HepG2 (cell line): ENCODE results near the gene NFATC3. TPM values are rescaled to one million over a fixed set of nuclear protein-coding genes. Genes with fewer than 3 reads are reported as not detected.
A peak's percentile ranks its signal among the peaks of the same experiment; 100 is the strongest.

ENCODE experiments used
- FUBP1 ChIP-seq: sonication (generic); formaldehyde crosslinking; IDR thresholded peaks from 2 replicates; pipeline ENCODE4 v1.5.1; 2020; ENCODE audit warnings: missing genetic modification reagents, mild to moderate bottlenecking, borderline replicate concordance
- HNF4A ChIP-seq: sonication (generic); formaldehyde crosslinking; IDR thresholded peaks from 2 replicates; pipeline ENCODE4 v1.4.0; 2020; ENCODE audit warnings: missing genetic modification reagents
- IKZF5 ChIP-seq: IDR thresholded peaks from 2 replicates; pipeline ENCODE4 v1.6.1; 2018; ENCODE audit warnings: missing genetic modification reagents, mild to moderate bottlenecking, missing compliant biosample characterization
- IRF1 ChIP-seq: sonication (generic); formaldehyde crosslinking; IDR thresholded peaks from 2 replicates; pipeline ENCODE4 v1.4.0; 2020; ENCODE audit warnings: low read depth, mild to moderate bottlenecking, missing genetic modification reagents
- MZF1 ChIP-seq: sonication (generic); formaldehyde crosslinking; IDR thresholded peaks from 2 replicates; pipeline ENCODE4 v1.8.1; 2023; ENCODE audit warnings: mild to moderate bottlenecking, missing genetic modification reagents, borderline replicate concordance
- NAIF1 ChIP-seq: sonication (generic); formaldehyde crosslinking; IDR thresholded peaks from 2 replicates; pipeline ENCODE4 v1.5.0; 2020; ENCODE audit warnings: mild to moderate bottlenecking, missing genetic modification reagents, borderline replicate concordance
- REL ChIP-seq: sonication (generic); formaldehyde crosslinking; conservative IDR thresholded peaks from 2 replicates; pipeline ENCODE4 v1.8.0; 2022; ENCODE audit warnings: mild to moderate bottlenecking, missing genetic modification reagents, moderate library complexity
- SETDB1 ChIP-seq: sonication (generic); formaldehyde crosslinking; IDR thresholded peaks from 2 replicates; pipeline ENCODE4 v1.5.1; 2020; ENCODE audit warnings: missing genetic modification reagents, mild to moderate bottlenecking, borderline replicate concordance
- SMARCC2 ChIP-seq: fragments of 450-650 bp; IDR thresholded peaks from 2 replicates; pipeline ENCODE4 v1.6.1; 2017; ENCODE audit warnings: antibody characterized with exemption, mild to moderate bottlenecking
- SP1 ChIP-seq, 2 experiments: fragments of 450-650 bp in 1 of 2; sonication (generic) in 1 of 2; formaldehyde crosslinking in 1 of 2; IDR thresholded peaks; 2 replicates each; pipeline versions ENCODE4 v1.4.0 to v1.6.1; 2016 to 2020; ENCODE audit warnings: missing genetic modification reagents in 1 of 2
- ZBTB2 ChIP-seq: sonication (generic); formaldehyde crosslinking; IDR thresholded peaks from 2 replicates; pipeline ENCODE4 v1.8.0; 2022; ENCODE audit warnings: low read depth, missing genetic modification reagents
- ZBTB3 ChIP-seq: sonication (generic); formaldehyde crosslinking; IDR thresholded peaks from 2 replicates; pipeline ENCODE4 v1.4.0; 2020; ENCODE audit warnings: low read depth, mild to moderate bottlenecking, moderate library complexity, missing genetic modification reagents, borderline replicate concordance
- ZBTB39 ChIP-seq: sonication (generic); formaldehyde crosslinking; IDR thresholded peaks from 2 replicates; pipeline ENCODE4 v1.5.0; 2020; ENCODE audit warnings: missing genetic modification reagents
- ZMYM4 ChIP-seq: sonication (generic); formaldehyde crosslinking; IDR thresholded peaks from 2 replicates; pipeline ENCODE4 v1.8.1; 2023; ENCODE audit warnings: mild to moderate bottlenecking, missing genetic modification reagents
- ZNF446 ChIP-seq: sonication (generic); formaldehyde crosslinking; IDR thresholded peaks from 2 replicates; pipeline ENCODE4 v1.5.0; 2020; ENCODE audit warnings: mild to moderate bottlenecking, missing genetic modification reagents
- ZNF569 ChIP-seq: sonication (generic); formaldehyde crosslinking; IDR thresholded peaks from 2 replicates; pipeline ENCODE4 v1.5.0; 2020; ENCODE audit warnings: mild to moderate bottlenecking, missing genetic modification reagents, moderate library complexity, borderline replicate concordance
- ZNF644 ChIP-seq: IDR thresholded peaks from 2 replicates; pipeline ENCODE4 v1.6.1; 2016; ENCODE audit warnings: low read depth
- ZNF761 ChIP-seq: sonication (generic); formaldehyde crosslinking; conservative IDR thresholded peaks from 2 replicates; pipeline ENCODE4 v1.4.0; 2020; ENCODE audit warnings: mild to moderate bottlenecking, missing genetic modification reagents
- ZSCAN22 ChIP-seq: sonication (generic); formaldehyde crosslinking; IDR thresholded peaks from 2 replicates; pipeline ENCODE4 v1.4.0; 2020; ENCODE audit warnings: mild to moderate bottlenecking, missing genetic modification reagents
- ZSCAN25 ChIP-seq: sonication (generic); formaldehyde crosslinking; IDR thresholded peaks from 2 replicates; pipeline ENCODE4 v1.8.0; 2022; ENCODE audit warnings: mild to moderate bottlenecking, missing genetic modification reagents
- polyA plus RNA-seq, 8 experiments: library from polyadenylated mRNA; depleted of rRNA in 3 of 8; stranded (reverse) in 7 of 8; unstranded in 1 of 8; fragments of >200 nt; fragmentation: Illumina TruSeq in 4 of 8; extraction: Trizol in 4 of 8; gene quantifications; 2 replicates each; pipeline versions ENCODE4 v1.2.1 to v1.2.3, GENCODE V29; 2011 to 2016; ENCODE audit warnings: low read depth in 4 of 8, missing spikeins in 1 of 8, mixed read lengths in 1 of 8; ENCODE audit not compliant: insufficient read depth in 1 of 8
- total RNA-seq, 5 experiments: library from RNA; depleted of rRNA; stranded (reverse); fragments of >200 nt; fragmentation: Illumina TruSeq; extraction: Trizol; gene quantifications; 2 replicates each; pipeline ENCODE4 v1.2.3, GENCODE V29; 2016; ENCODE audit warnings: low read depth in 1 of 5

The NFATC3 gene
- total and polyA plus RNA-seq, 2 of the 13 experiments (the other 11 are each of a cell fraction or from before 2014, with no cell fraction given) = 52.6 to 62.7 TPM

- TF ChIP-seq IKZF5 (peak; percentile 91), IRF1 (0 out of 2 replicates have a peak, but pooled peaks have one; percentile 17), SETDB1 (CRISPR knock-in tag) (0 out of 2 replicates have a peak, but pooled peaks have one; percentile 26), ZSCAN22 (CRISPR knock-in tag) (peak; percentile 20; the same call in 1 of the 2 replicates), ZNF569 (CRISPR knock-in tag) (0 out of 2 replicates have a peak, but pooled peaks have one; percentile 28), ZBTB2 (CRISPR knock-in tag) (0 out of 2 replicates have a peak, but pooled peaks have one; percentile 20), ZBTB39 (CRISPR knock-in tag) (peak; percentile 71; the same call in 1 of the 2 replicates), ZNF446 (CRISPR knock-in tag) (no peak), SP1 (IDR thresholded peaks at IDR 0.05) (no peak), SP1 (CRISPR knock-in tag; IDR thresholded peaks at IDR 0.05) (peak; percentile 56), ZNF761 (CRISPR knock-in tag) (peak; percentile 62; the same call in 1 of the 2 replicates), HNF4A (peak; percentile 60), REL (CRISPR knock-in tag) (no peak), SMARCC2 (peak; percentile 2; the same call in 1 of the 2 replicates), NAIF1 (no peak; the same call in 1 of the 2 replicates), ZBTB3 (CRISPR knock-in tag) (0 out of 2 replicates have a peak, but pooled peaks have one; percentile 48), ZSCAN25 (CRISPR knock-in tag) (peak; percentile 51; the same call in 1 of the 2 replicates), ZNF644 (CRISPR knock-in tag) (peak; percentile 19; the same call in 1 of the 2 replicates), ZMYM4 (CRISPR knock-in tag) (peak; percentile 70), FUBP1 (CRISPR knock-in tag) (no peak), MZF1 (CRISPR knock-in tag) (peak; percentile 69; the same call in 1 of the 2 replicates)
These were observed 173.0 kb downstream of the NFATC3 start (continued) for GRCh38 chr16:68257906-68258800.
